ENCODE data around the gene PROCA1. TPM values are rescaled to one million over a fixed set of nuclear protein-coding genes. Genes with fewer than 3 reads are reported as not detected.

Gene PROCA1
- total and polyA plus RNA-seq, 9 of the 15 experiments (the other 6 are each of a cell fraction or from before 2014, with no cell fraction given) = 0.78 to 16.2 (median 5.6) TPM

GRCh38 chr17:28684963-28685362 is 26.7 kb downstream of the PROCA1 start (continued):
- TF ChIP-seq E2F8 (IDR thresholded peaks at IDR 0.05; ENCODE audit: low read depth, partially characterized antibody) (no peak), RBM39 (optimal IDR thresholded peaks at IDR 0.05; ENCODE audit: low read depth, low read length) (no peak), ZFX (CRISPR knock-in tag; IDR thresholded peaks at IDR 0.05) (0 out of 2 replicates have a peak, but pooled peaks have one; percentile 15), RAD21 (CRISPR knock-in tag; conservative IDR thresholded peaks at IDR 0.05 in 1 of 2, IDR thresholded peaks at IDR 0.05 in 1 of 2) (peak in 1 of 2 experiments; percentile 58; a peak in 2 of 4 replicates)

- 96% methylated on average over 11 of the region's 11 CpGs for WGBS (ENCODE audit: insufficient coverage, low coverage, missing lambda C conversion rate)
- H2AFZ ChIP-seq (ENCODE audit: low read depth, low read length) = no peak overlapping the region
- H3K9me1 ChIP-seq (ENCODE audit: control insufficient read depth, insufficient read depth, low read length) = no peaks in the 10 kb centered on the region
- H3K27ac ChIP-seq (ENCODE audit: extremely low read depth, low read depth, low read length) = no peak overlapping the region
- FAIRE-seq (no peak), ATAC-seq (no peak), DNase-seq (ENCODE audit: extremely low read depth in 1 of 4, low spot score in 3 of 4) (no peak)
- BruUV-seq (replicated peaks) = no TSS peak
- H3K27me3 ChIP-seq (ENCODE audit: control insufficient read depth in 2 of 2, insufficient read depth in 2 of 2, low read length in 2 of 2) = no peaks in the 10 kb centered on the region
- no peak overlapping the region for H3K4me2 ChIP-seq (ENCODE audit: insufficient read depth, low read length)
- H3K4me1 ChIP-seq (replicated peaks in 1 of 2; ENCODE audit: control insufficient read depth in 2 of 2, insufficient read depth in 2 of 2, low read length in 2 of 2) = no peaks in the 10 kb centered on the region
- no peaks in the 10 kb centered on the region for H4K20me1 ChIP-seq (replicated peaks; ENCODE audit: control insufficient read depth, insufficient read depth, low read length)
- H3K4me3 ChIP-seq = no peak overlapping the region
- no peaks in the 10 kb centered on the region for H3K9me3 ChIP-seq (replicated peaks; ENCODE audit: control insufficient read depth, insufficient read depth, low read depth, low read length)
- CTCF ChIA-PET (ENCODE audit: low intra/inter-chr PET ratio) = interaction anchor here (0.7 kb wide), 1 partner anchor 21 kb away, joined by 3 read pairs; no protein-coding TSS in a partner anchor
- no peaks in the 10 kb centered on the region for H3K79me2 ChIP-seq (ENCODE audit: control insufficient read depth, insufficient read depth, low read length)
- POLR2A ChIA-PET = interaction anchor here (0.8 to 8.6 kb wide), 7 partner anchors 11 to 65 kb away, joined by 3 to 56 read pairs (median 4); partner anchors contain the start of genes SDF2 and SUPT6H
- in situ Hi-C loops (cut with MboI) (no loop called here), intact Hi-C loops (cut with micrococcal nuclease) (no loop called here)
- no peak overlapping the region; a peak in 1 of 4 replicates for H3K9ac ChIP-seq (ENCODE audit: insufficient read depth in 1 of 2, low read depth in 2 of 2, low read length in 2 of 2)
- peaks cover 93% of the 10 kb centered on the region for H3K36me3 ChIP-seq (ENCODE audit: control insufficient read depth, insufficient read depth, low read length)
- TF ChIP-seq KDM5B (IDR thresholded peaks at IDR 0.05; ENCODE audit: insufficient replicate concordance, low read depth, low read length) = no peak
- no peak for TF ChIP-seq AFF1 (IDR thresholded peaks at IDR 0.05; ENCODE audit: low read depth in 1 of 2, partially characterized antibody in 2 of 2)
- no peak for TF ChIP-seq PCBP1 (IDR thresholded peaks at IDR 0.05; ENCODE audit: low read depth, low read length, poor library complexity, severe bottlenecking)
- no peak for TF ChIP-seq TBL1XR1 (IDR thresholded peaks at IDR 0.05; ENCODE audit: low read length in 2 of 2)
- no peak for TF ChIP-seq SP1 (CRISPR knock-in tag; IDR thresholded peaks at IDR 0.05)
- TF ChIP-seq LEF1 (IDR thresholded peaks at IDR 0.05) = no peak
- no peak for TF ChIP-seq CEBPG (CRISPR knock-in tag; IDR thresholded peaks at IDR 0.05)
- no peak for TF ChIP-seq CEBPG (tag; conservative IDR thresholded peaks at IDR 0.05 in 1 of 2, IDR thresholded peaks at IDR 0.05 in 1 of 2)
- no peak for TF ChIP-seq E2F5 (CRISPR knock-in tag; IDR thresholded peaks at IDR 0.05)
These were observed 29.0 kb downstream of the PROCA1 start for GRCh38 chr17:28682655-28683054.
